Transverse colon (tissue), 3 donors: ENCODE results near the gene EED.

Source experiments
- EP300 ChIP-seq: sonication (generic); formaldehyde crosslinking; IDR thresholded peaks from one replicate; pipeline ENCODE4 v1.6.1; 2017; ENCODE audit warnings: antibody characterized with exemption, low read depth
- POLR2A ChIP-seq: fragments of 450-650 bp; IDR thresholded peaks from one replicate; pipeline ENCODE4 v1.6.1; 2016; ENCODE audit warnings: antibody characterized with exemption, mild to moderate bottlenecking, moderate library complexity
- TF ChIP-seq, protein P1 (sequence below), 5 experiments: fragments of 200-600 bp in 3 of 5; fragments of 450-650 bp in 2 of 5; sonication (generic) in 3 of 5; IDR thresholded peaks; 1 replicate in 2 of 5; 2 replicates in 3 of 5; pipeline ENCODE4 v1.5.1; 2016 to 2017; ENCODE audit warnings: antibody characterized with exemption in 5 of 5, inconsistent platforms in 3 of 5, mild to moderate bottlenecking in 2 of 5, moderate library complexity in 1 of 5

DNA sequence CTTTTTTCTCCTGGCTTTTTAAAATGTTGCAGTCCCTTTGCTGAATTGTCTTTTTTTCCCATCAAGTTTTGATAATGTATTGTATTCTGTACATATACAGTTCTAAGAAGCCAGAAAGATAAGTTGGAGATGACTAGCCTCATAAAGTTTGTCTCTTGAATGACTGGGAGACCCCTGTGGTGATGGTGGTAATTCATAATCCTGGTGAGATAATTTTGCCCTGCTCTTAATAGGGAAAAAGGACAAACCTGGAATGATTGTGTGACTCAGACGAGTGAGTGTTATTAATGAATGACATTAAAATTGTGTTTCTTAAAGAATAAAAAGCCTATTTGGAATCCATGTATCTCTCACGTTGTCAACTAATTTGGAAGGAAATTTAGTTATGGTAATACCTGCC lies 58.7 kb downstream of the EED start:
- TF ChIP-seq, protein P1, sequence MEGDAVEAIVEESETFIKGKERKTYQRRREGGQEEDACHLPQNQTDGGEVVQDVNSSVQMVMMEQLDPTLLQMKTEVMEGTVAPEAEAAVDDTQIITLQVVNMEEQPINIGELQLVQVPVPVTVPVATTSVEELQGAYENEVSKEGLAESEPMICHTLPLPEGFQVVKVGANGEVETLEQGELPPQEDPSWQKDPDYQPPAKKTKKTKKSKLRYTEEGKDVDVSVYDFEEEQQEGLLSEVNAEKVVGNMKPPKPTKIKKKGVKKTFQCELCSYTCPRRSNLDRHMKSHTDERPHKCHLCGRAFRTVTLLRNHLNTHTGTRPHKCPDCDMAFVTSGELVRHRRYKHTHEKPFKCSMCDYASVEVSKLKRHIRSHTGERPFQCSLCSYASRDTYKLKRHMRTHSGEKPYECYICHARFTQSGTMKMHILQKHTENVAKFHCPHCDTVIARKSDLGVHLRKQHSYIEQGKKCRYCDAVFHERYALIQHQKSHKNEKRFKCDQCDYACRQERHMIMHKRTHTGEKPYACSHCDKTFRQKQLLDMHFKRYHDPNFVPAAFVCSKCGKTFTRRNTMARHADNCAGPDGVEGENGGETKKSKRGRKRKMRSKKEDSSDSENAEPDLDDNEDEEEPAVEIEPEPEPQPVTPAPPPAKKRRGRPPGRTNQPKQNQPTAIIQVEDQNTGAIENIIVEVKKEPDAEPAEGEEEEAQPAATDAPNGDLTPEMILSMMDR (IDR thresholded peaks at IDR 0.05) = no peak
- no peak for TF ChIP-seq POLR2A
- no peak for TF ChIP-seq EP300
